SJCRH30 (cell line): ENCODE measurements around the gene ECPAS. TPM values are rescaled to one million over a fixed set of nuclear protein-coding genes. Genes with fewer than 3 reads are reported as not detected.
"Not testable (repeated sequence)": the region's sequence is repeated elsewhere in the genome, so short reads cannot be mapped to it uniquely, and the experiment has no call there.

ENCODE experiments used
- DNase-seq, 2 experiments: peaks; one replicate each; pipeline ENCODE4 v3.0.0-alpha.2; 2015 to 2020
- H3K27ac ChIP-seq: fragments of 250-450 bp; sonication (Bioruptor Pico); 2 replicates; pipeline ENCODE4 v1.5.1; 2020; ENCODE audit warnings: mild to moderate bottlenecking, moderate library complexity
- H3K27me3 ChIP-seq: fragments of 250-450 bp; sonication (Bioruptor Pico); 2 replicates; pipeline ENCODE4 v1.5.1; 2020; ENCODE audit warnings: mild to moderate bottlenecking, moderate library complexity
- H3K36me3 ChIP-seq: fragments of 250-450 bp; sonication (Bioruptor Pico); 2 replicates; pipeline ENCODE4 v1.5.1; 2020; ENCODE audit warnings: mild to moderate bottlenecking, moderate library complexity
- H3K4me1 ChIP-seq: fragments of 250-450 bp; sonication (Bioruptor Pico); 2 replicates; pipeline ENCODE4 v1.5.1; 2020; ENCODE audit warnings: mild to moderate bottlenecking, moderate library complexity
- H3K4me3 ChIP-seq: fragments of 250-450 bp; sonication (Bioruptor Pico); 2 replicates; pipeline ENCODE4 v1.5.1; 2020; ENCODE audit warnings: mild to moderate bottlenecking, moderate library complexity
- H3K9me3 ChIP-seq: fragments of 250-450 bp; sonication (Bioruptor Pico); replicated peaks from 2 replicates; pipeline ENCODE4 v1.5.1; 2020; ENCODE audit warnings: mild to moderate bottlenecking, moderate library complexity
- total RNA-seq: library from RNA; depleted of rRNA; stranded (reverse); fragments of >200 nt; shearing (Covaris generic); gene quantifications from 2 replicates; pipeline ENCODE4 v1.2.3, GENCODE V29; 2014

The ECPAS gene
- total RNA-seq, 1 experiment from 2014 or later = 123 TPM

- no peak for DNase-seq
- Histone ChIP-seq H3K4me1 (no peaks in the 10 kb centered on the region), H3K4me3 (no peak overlapping the region), H3K36me3 (peaks cover 79% of the 10 kb centered on the region), H3K27me3 (no peaks in the 10 kb centered on the region), H3K9me3 (no peaks in the 10 kb centered on the region), H3K27ac (no peak overlapping the region)
Measured at GRCh38 chr9:111423389-111423788, 60.8 kb downstream of the ECPAS start.

- no peak overlapping the region for H3K4me3 ChIP-seq
- H3K36me3 ChIP-seq = peaks cover 92% of the 10 kb centered on the region
- H3K27me3 ChIP-seq = no peaks in the 10 kb centered on the region
- H3K9me3 ChIP-seq = no peaks in the 10 kb centered on the region
- no peak for DNase-seq
- H3K27ac ChIP-seq = no peak overlapping the region
- H3K4me1 ChIP-seq = no peaks in the 10 kb centered on the region
Measured at GRCh38 chr9:111414406-111414805, 69.8 kb downstream of the ECPAS start.

- Histone ChIP-seq H3K4me3 (no peak overlapping the region), H3K27me3 (no peaks in the 10 kb centered on the region), H3K36me3 (peaks cover 93% of the 10 kb centered on the region), H3K4me1 (no peaks in the 10 kb centered on the region), H3K27ac (no peak overlapping the region), H3K9me3 (no peaks in the 10 kb centered on the region)
- no peak for DNase-seq
Measured at GRCh38 chr9:111413996-111414395, 70.2 kb downstream of the ECPAS start.

GRCh38 chr9:111412280-111412679, 71.9 kb downstream of the ECPAS start:
- no peaks in the 10 kb centered on the region for H3K9me3 ChIP-seq
- no peaks in the 10 kb centered on the region for H3K27me3 ChIP-seq
- H3K4me1 ChIP-seq = no peaks in the 10 kb centered on the region
- H3K36me3 ChIP-seq = peaks cover 96% of the 10 kb centered on the region
- H3K27ac ChIP-seq = no peak overlapping the region
- H3K4me3 ChIP-seq = no peak overlapping the region
- DNase-seq = no peak

- H3K27ac ChIP-seq = no peak overlapping the region
- H3K4me1 ChIP-seq = no peaks in the 10 kb centered on the region
- H3K27me3 ChIP-seq = no peaks in the 10 kb centered on the region
- H3K9me3 ChIP-seq = no peaks in the 10 kb centered on the region
- no peak for DNase-seq
- peaks cover 96% of the 10 kb centered on the region for H3K36me3 ChIP-seq
- no peak overlapping the region for H3K4me3 ChIP-seq
Measured at GRCh38 chr9:111411266-111411665, 72.9 kb downstream of the ECPAS start.

GRCh38 chr9:111407813-111408212, 76.4 kb downstream of the ECPAS start:
- Histone ChIP-seq H3K36me3 (peaks cover 93% of the 10 kb centered on the region), H3K27me3 (no peaks in the 10 kb centered on the region), H3K27ac (no peak overlapping the region), H3K9me3 (no peaks in the 10 kb centered on the region), H3K4me1 (no peaks in the 10 kb centered on the region), H3K4me3 (no peak overlapping the region)
- DNase-seq = no peak

- H3K4me1 ChIP-seq = no peaks in the 10 kb centered on the region
- no peaks in the 10 kb centered on the region for H3K27me3 ChIP-seq
- H3K27ac ChIP-seq = no peak overlapping the region
- H3K36me3 ChIP-seq = peaks cover 91% of the 10 kb centered on the region
- H3K4me3 ChIP-seq = no peak overlapping the region
- peak in 1 of 2 experiments; percentile 44 for DNase-seq
- peaks cover 4% of the 10 kb centered on the region for H3K9me3 ChIP-seq
Measured at GRCh38 chr9:111405701-111406100, 78.5 kb downstream of the ECPAS start.

- not testable (repeated sequence) for H3K9me3 ChIP-seq, H3K27ac ChIP-seq, H3K4me3 ChIP-seq, H3K27me3 ChIP-seq, H3K4me1 ChIP-seq, DNase-seq
- peaks cover 87% of the 10 kb centered on the region for H3K36me3 ChIP-seq
Measured at GRCh38 chr9:111401486-111401885, 82.7 kb downstream of the ECPAS start.

GRCh38 chr9:111400564-111400898, 83.7 kb downstream of the ECPAS start:
- H3K36me3 ChIP-seq = peaks cover 87% of the 10 kb centered on the region
- DNase-seq = no peak
- H3K4me3 ChIP-seq = no peak overlapping the region
- H3K9me3 ChIP-seq = peaks cover 10% of the 10 kb centered on the region
- no peak overlapping the region for H3K27ac ChIP-seq
- H3K27me3 ChIP-seq = no peaks in the 10 kb centered on the region
- no peaks in the 10 kb centered on the region for H3K4me1 ChIP-seq

GRCh38 chr9:111399772-111400563, 84.2 kb downstream of the ECPAS start:
- no peak overlapping the region for H3K27ac ChIP-seq
- peaks cover 10% of the 10 kb centered on the region for H3K9me3 ChIP-seq
- peak; percentile 27 to 46 for DNase-seq
- no peak overlapping the region for H3K4me3 ChIP-seq
- no peaks in the 10 kb centered on the region for H3K4me1 ChIP-seq
- H3K27me3 ChIP-seq = no peaks in the 10 kb centered on the region
- H3K36me3 ChIP-seq = peaks cover 87% of the 10 kb centered on the region

- Histone ChIP-seq H3K4me3 (no peak overlapping the region), H3K36me3 (peaks cover 88% of the 10 kb centered on the region), H3K27ac (no peak overlapping the region), H3K27me3 (no peaks in the 10 kb centered on the region), H3K4me1 (no peaks in the 10 kb centered on the region), H3K9me3 (peaks cover 10% of the 10 kb centered on the region)
- no peak for DNase-seq
Measured at GRCh38 chr9:111399211-111399739, 84.9 kb downstream of the ECPAS start.

GRCh38 chr9:111393971-111394370, 90.2 kb downstream of the ECPAS start:
- Histone ChIP-seq H3K27me3 (no peaks in the 10 kb centered on the region), H3K36me3 (peaks cover 95% of the 10 kb centered on the region), H3K4me3 (no peak overlapping the region), H3K9me3 (no peaks in the 10 kb centered on the region), H3K4me1 (no peaks in the 10 kb centered on the region; the same call in 1 of the 2 replicates), H3K27ac (no peak overlapping the region)
- no peak for DNase-seq

GRCh38 chr9:111389406-111389805, 94.8 kb downstream of the ECPAS start:
- no peak overlapping the region for H3K27ac ChIP-seq

GRCh38 chr9:111386386-111386785, 97.8 kb downstream of the ECPAS start:
- no peaks in the 10 kb centered on the region for H3K9me3 ChIP-seq
- no peak overlapping the region for H3K27ac ChIP-seq
- no peaks in the 10 kb centered on the region for H3K4me1 ChIP-seq
- H3K4me3 ChIP-seq = no peak overlapping the region
- peaks cover 87% of the 10 kb centered on the region for H3K36me3 ChIP-seq
- DNase-seq = no peak
- no peaks in the 10 kb centered on the region for H3K27me3 ChIP-seq

More at GRCh38 chr9:111389406-111389805, 94.8 kb downstream of the ECPAS start:
- DNase-seq = no peak
- H3K36me3 ChIP-seq = peaks cover 90% of the 10 kb centered on the region
- no peaks in the 10 kb centered on the region; the same call in 1 of the 2 replicates for H3K4me1 ChIP-seq
- H3K27me3 ChIP-seq = no peaks in the 10 kb centered on the region
- H3K9me3 ChIP-seq = no peaks in the 10 kb centered on the region
- no peak overlapping the region for H3K4me3 ChIP-seq

GRCh38 chr9:111381006-111381405, 103.2 kb downstream of the ECPAS start:
- Histone ChIP-seq H3K36me3 (peaks cover 82% of the 10 kb centered on the region), H3K9me3 (no peaks in the 10 kb centered on the region), H3K27ac (no peak overlapping the region), H3K27me3 (no peaks in the 10 kb centered on the region), H3K4me1 (no peaks in the 10 kb centered on the region), H3K4me3 (no peak overlapping the region)
- no peak for DNase-seq
